ENCODE measurements around the gene AP4B1. TPM values are rescaled to one million over a fixed set of nuclear protein-coding genes. Genes with fewer than 3 reads are reported as not detected.
A peak's percentile ranks its signal among the peaks of the same experiment; 100 is the strongest.

Gene AP4B1
- total RNA-seq, 3 donors from 2014 or later, result 10.8 to 18.1 (median 14.9) TPM

- Histone ChIP-seq H3K9me3 (no peaks in the 10 kb centered on the region), H3K27me3 (no peaks in the 10 kb centered on the region), H3K4me1 (no peaks in the 10 kb centered on the region), H3K4me3 (no peak overlapping the region), H3K27ac (no peak overlapping the region), H3K36me3 (no peaks in the 10 kb centered on the region)
- intact Hi-C loops (cut with DNase I; ENCODE audit: low total_unique reads), result no loop called here
- no peak for DNase-seq (ENCODE audit: low spot score in 2 of 2)
- no peak for TF ChIP-seq POLR2A (IDR thresholded peaks at IDR 0.05)
- no peak for TF ChIP-seq CTCF (IDR thresholded peaks at IDR 0.05)
- TF ChIP-seq POLR2AphosphoS5 (IDR thresholded peaks at IDR 0.05), result no peak
These were observed 30.4 kb downstream of the AP4B1 start for GRCh38 chr1:113874012-113874879.

GRCh38 chr1:113872219-113872935 is 32.2 kb downstream of the AP4B1 start:
- DNase-seq (ENCODE audit: low spot score in 2 of 2), result no peak
- no peaks in the 10 kb centered on the region for H3K36me3 ChIP-seq
- no peaks in the 10 kb centered on the region for H3K4me1 ChIP-seq
- no peaks in the 10 kb centered on the region for H3K27me3 ChIP-seq
- H3K4me3 ChIP-seq, result no peak overlapping the region
- intact Hi-C loops (cut with DNase I; ENCODE audit: low total_unique reads), result no loop called here
- TF ChIP-seq POLR2AphosphoS5 (IDR thresholded peaks at IDR 0.05) (no peak), CTCF (IDR thresholded peaks at IDR 0.05) (no peak), POLR2A (IDR thresholded peaks at IDR 0.05) (no peak)
- H3K27ac ChIP-seq, result peak overlapping the region; percentile 32 to 77
- no peaks in the 10 kb centered on the region for H3K9me3 ChIP-seq

GRCh38 chr1:113871597-113872113 is 32.9 kb downstream of the AP4B1 start, which contains the start of gene PTPN22:
Gene PTPN22, minus strand, starts transcription at chr1:113871712.
- Histone ChIP-seq H3K27ac (peak within 1 kb of the TSS; percentile 32 to 77), H3K4me3 (peak within 1 kb of the TSS in 1 of 3 donors; percentile 20), H3K27me3 (no peaks in the 10 kb centered on the region), H3K9me3 (no peaks in the 10 kb centered on the region), H3K4me1 (no peaks in the 10 kb centered on the region), H3K36me3 (no peaks in the 10 kb centered on the region)
- intact Hi-C loops (cut with DNase I; ENCODE audit: low total_unique reads), result no loop called here
- TF ChIP-seq POLR2AphosphoS5 (IDR thresholded peaks at IDR 0.05), result peak in 1 of 3 donors; percentile 36
- no peak for TF ChIP-seq CTCF (IDR thresholded peaks at IDR 0.05)
- no peak for TF ChIP-seq POLR2A (IDR thresholded peaks at IDR 0.05)
- DNase-seq (ENCODE audit: low spot score in 2 of 2), result peak in 1 of 2 donors; percentile 49

- no peak overlapping the region for H3K27ac ChIP-seq
- no peaks in the 10 kb centered on the region for H3K36me3 ChIP-seq
- no peaks in the 10 kb centered on the region for H3K4me1 ChIP-seq
- TF ChIP-seq POLR2A (IDR thresholded peaks at IDR 0.05) (no peak), CTCF (IDR thresholded peaks at IDR 0.05) (no peak), POLR2AphosphoS5 (IDR thresholded peaks at IDR 0.05) (no peak)
- intact Hi-C loops (cut with DNase I; ENCODE audit: low total_unique reads), result no loop called here
- no peak for DNase-seq (ENCODE audit: low spot score in 2 of 2)
- peak overlapping the region in 1 of 3 donors; percentile 20 for H3K4me3 ChIP-seq
- no peaks in the 10 kb centered on the region for H3K27me3 ChIP-seq
- no peaks in the 10 kb centered on the region for H3K9me3 ChIP-seq
These were observed 33.8 kb downstream of the AP4B1 start for GRCh38 chr1:113870778-113871177.

Data from breast epithelium (tissue), 4 donors.